NCI-H1092 treated with DMSO at 0.1 percent for 48 hours (cell line): ENCODE results near the gene ELMO1.
A peak's percentile ranks its signal among the peaks of the same experiment; 100 is the strongest.

Experiments used
- DNase-seq: peaks from one replicate; lab custom pipeline; 2025; lab: John Stamatoyannopoulos, UW

Gene ELMO1

GRCh38 chr7:36874041-36874440 is 574.6 kb downstream of the ELMO1 start:
- no peak for DNase-seq

GRCh38 chr7:36871863-36872262 is 576.8 kb downstream of the ELMO1 start:
- DNase-seq = no peak

GRCh38 chr7:36871355-36871738 is 577.3 kb downstream of the ELMO1 start:
- DNase-seq = no peak

GRCh38 chr7:36870625-36871354 is 577.9 kb downstream of the ELMO1 start:
- DNase-seq = no peak

- no peak for DNase-seq
Measured at GRCh38 chr7:36868727-36869411, 579.8 kb downstream of the ELMO1 start.

- no peak for DNase-seq
Measured at GRCh38 chr7:36865019-36865418, 583.6 kb downstream of the ELMO1 start.

- no peak for DNase-seq
Measured at GRCh38 chr7:36863901-36864701, 584.6 kb downstream of the ELMO1 start.

- no peak for DNase-seq
Measured at GRCh38 chr7:36862771-36863261, 585.8 kb downstream of the ELMO1 start.

- DNase-seq = no peak
Measured at GRCh38 chr7:36861656-36862055, 587.0 kb downstream of the ELMO1 start.

GRCh38 chr7:36860681-36861080 is 588.0 kb downstream of the ELMO1 start:
- DNase-seq = no peak

- DNase-seq = no peak
Measured at GRCh38 chr7:36855330-36855729, 593.3 kb downstream of the ELMO1 start.

- no peak for DNase-seq
Measured at GRCh38 chr7:36854652-36855051, 594.0 kb downstream of the ELMO1 start.

- DNase-seq = no peak
Measured at GRCh38 chr7:36852931-36853330, 595.7 kb downstream of the ELMO1 start.

GRCh38 chr7:36852017-36852416 is 596.6 kb downstream of the ELMO1 start:
- no peak for DNase-seq

- DNase-seq = no peak
Measured at GRCh38 chr7:36851382-36851781, 597.3 kb downstream of the ELMO1 start.

- no peak for DNase-seq
Measured at GRCh38 chr7:36847946-36848345, 600.7 kb downstream of the ELMO1 start.

GRCh38 chr7:36844374-36844773 is 604.3 kb downstream of the ELMO1 start:
- DNase-seq = no peak

GRCh38 chr7:36840904-36841303 is 607.8 kb downstream of the ELMO1 start:
- DNase-seq = peak; percentile 5

- DNase-seq = no peak
Measured at GRCh38 chr7:36838616-36839225, 609.9 kb downstream of the ELMO1 start.

- no peak for DNase-seq
Measured at GRCh38 chr7:36831049-36831448, 617.6 kb downstream of the ELMO1 start.

- no peak for DNase-seq
Measured at GRCh38 chr7:36827726-36828703, 620.6 kb downstream of the ELMO1 start.
